ENCODE measurements around the gene DCAF11. TPM values are rescaled to one million over a fixed set of nuclear protein-coding genes. Genes with fewer than 3 reads are reported as not detected.

DCAF11 gene
- total and polyA plus RNA-seq, 3 donors from 2014 or later: 67.6 to 77.4 (median 68.0) TPM

DNA sequence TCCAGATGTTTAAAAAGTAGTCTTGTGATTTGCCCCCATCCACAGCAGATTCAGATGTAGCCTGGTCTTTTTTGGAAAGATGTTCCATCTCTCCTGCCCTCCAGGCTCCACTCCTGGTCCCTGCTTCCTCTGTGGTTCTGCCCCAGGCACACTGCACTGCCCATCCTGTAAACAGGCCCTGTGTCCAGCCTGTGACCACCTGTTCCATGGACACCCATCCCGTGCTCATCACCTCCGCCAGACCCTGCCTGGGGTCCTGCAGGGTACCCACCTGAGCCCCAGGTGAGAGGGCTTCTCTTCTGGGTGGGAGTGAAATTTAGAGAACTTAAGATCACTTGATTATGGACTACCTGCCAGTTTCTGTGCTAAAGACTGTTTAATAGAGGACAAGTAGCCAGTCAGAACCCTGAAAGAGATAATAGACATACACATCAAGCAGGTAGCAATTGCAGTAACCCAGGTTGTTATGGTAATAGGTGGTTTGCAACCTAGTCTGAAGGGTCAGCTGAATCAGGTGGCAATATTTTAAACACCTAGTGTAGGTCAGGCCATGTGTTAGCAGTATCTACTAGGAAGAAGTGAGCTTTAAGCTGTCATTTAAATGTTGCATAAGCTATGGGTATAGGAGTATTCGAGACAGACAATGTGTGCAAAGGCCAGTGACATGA, 34.9 kb downstream of the DCAF11 start:
- Histone ChIP-seq H3K36me3 (ENCODE audit: low read depth, missing control alignments) (no peaks in the 10 kb centered on the region), H3K27me3 (no peaks in the 10 kb centered on the region), H3K27ac (no peak overlapping the region), H3K4me1 (peaks cover 15% of the 10 kb centered on the region), H3K4me3 (no peak overlapping the region), H3K9me3 (no peaks in the 10 kb centered on the region)
- intact Hi-C loops (cut with DNase I; ENCODE audit: low total_unique reads): no loop called here
- DNase-seq: no peak
- TF ChIP-seq CTCF (IDR thresholded peaks at IDR 0.05) (no peak), POLR2A (IDR thresholded peaks at IDR 0.05) (no peak)
- 92 to 93% methylated on average over 3 of the region's 3 CpGs for WGBS, 2 donors

GRCh38 chr14:24150061-24150460, 35.5 kb downstream of the DCAF11 start:
- Histone ChIP-seq H3K9me3 (no peaks in the 10 kb centered on the region), H3K27me3 (no peaks in the 10 kb centered on the region), H3K4me3 (no peak overlapping the region), H3K27ac (no peak overlapping the region), H3K4me1 (peaks cover 15% of the 10 kb centered on the region), H3K36me3 (ENCODE audit: low read depth, missing control alignments) (no peaks in the 10 kb centered on the region)
- WGBS, 2 donors: 88 to 89% methylated on average over 9 of the region's 9 CpGs
- intact Hi-C loops (cut with DNase I; ENCODE audit: low total_unique reads): no loop called here
- DNase-seq: no peak
- TF ChIP-seq POLR2A (IDR thresholded peaks at IDR 0.05) (no peak), CTCF (IDR thresholded peaks at IDR 0.05) (no peak)

DNA sequence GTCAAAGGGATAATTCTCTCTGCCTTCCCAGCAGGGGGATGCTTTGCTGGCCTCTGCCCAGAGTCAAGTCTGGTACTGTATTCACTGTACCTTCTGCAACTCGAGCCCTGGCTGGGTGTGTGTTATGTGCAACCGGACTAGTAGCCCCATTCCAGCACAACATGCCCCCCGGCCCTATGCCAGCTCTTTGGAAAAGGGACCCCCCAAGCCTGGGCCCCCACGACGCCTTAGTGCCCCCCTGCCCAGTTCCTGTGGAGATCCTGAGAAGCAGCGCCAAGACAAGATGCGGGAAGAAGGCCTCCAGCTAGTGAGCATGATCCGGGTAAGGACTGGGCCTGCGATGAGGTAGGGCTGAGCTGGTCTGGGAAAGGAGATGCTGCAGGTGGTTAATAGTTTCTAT, 36.0 kb downstream of the DCAF11 start:
- TF ChIP-seq POLR2A (IDR thresholded peaks at IDR 0.05) (no peak), CTCF (IDR thresholded peaks at IDR 0.05) (no peak)
- WGBS, 2 donors: 91 to 93% methylated on average over 7 to 9 of the region's 9 CpGs
- Histone ChIP-seq H3K36me3 (ENCODE audit: low read depth, missing control alignments) (no peaks in the 10 kb centered on the region), H3K27ac (no peak overlapping the region), H3K9me3 (no peaks in the 10 kb centered on the region), H3K4me1 (peaks cover 15% of the 10 kb centered on the region), H3K27me3 (no peaks in the 10 kb centered on the region), H3K4me3 (no peak overlapping the region)
- intact Hi-C loops (cut with DNase I; ENCODE audit: low total_unique reads): no loop called here
- DNase-seq: no peak

- TF ChIP-seq CTCF (IDR thresholded peaks at IDR 0.05) (no peak), POLR2A (IDR thresholded peaks at IDR 0.05) (no peak)
- WGBS, 2 donors: 78 to 83% methylated on average over 8 to 9 of the region's 9 CpGs
- intact Hi-C loops (cut with DNase I; ENCODE audit: low total_unique reads): no loop called here
Observed at GRCh38 chr14:24150993-24151392, 36.4 kb downstream of the DCAF11 start.

More at GRCh38 chr14:24150993-24151392, 36.4 kb downstream of the DCAF11 start:
- H3K27ac ChIP-seq: no peak overlapping the region
- no peaks in the 10 kb centered on the region for H3K9me3 ChIP-seq
- H3K4me3 ChIP-seq: no peak overlapping the region
- H3K4me1 ChIP-seq: peaks cover 12% of the 10 kb centered on the region
- H3K36me3 ChIP-seq (ENCODE audit: low read depth, missing control alignments): no peaks in the 10 kb centered on the region
- DNase-seq: no peak
- no peaks in the 10 kb centered on the region for H3K27me3 ChIP-seq
